Trophoblast cell (in vitro differentiated cells and primary cell): Measurements from ENCODE around the gene ADAMTSL1.

Source experiments
- DNase-seq, 2 donors: peaks; one replicate each; pipeline ENCODE4 v3.0.0-alpha.2; 2016
- H2AFZ ChIP-seq: 2 replicates; pipeline ENCODE4 v1.6.1; 2013; ENCODE audit warnings: low read length, moderate library complexity, mild to moderate bottlenecking; ENCODE audit not compliant: insufficient read depth, poor library complexity
- H2AK5ac ChIP-seq: 2 replicates; pipeline ENCODE4 v1.6.1; 2013; ENCODE audit warnings: mild to moderate bottlenecking, low read length
- H2BK120ac ChIP-seq: 2 replicates; pipeline ENCODE4 v1.6.1; 2013; ENCODE audit warnings: low read length, mild to moderate bottlenecking, moderate library complexity; ENCODE audit not compliant: insufficient read depth, poor library complexity
- H2BK12ac ChIP-seq: 2 replicates; pipeline ENCODE4 v1.6.1; 2013; ENCODE audit warnings: mild to moderate bottlenecking, low read length, moderate library complexity
- H2BK5ac ChIP-seq: 2 replicates; pipeline ENCODE4 v1.6.1; 2013; ENCODE audit warnings: low read length, low read depth, moderate library complexity, mild to moderate bottlenecking; ENCODE audit not compliant: poor library complexity
- H3K14ac ChIP-seq: 2 replicates; pipeline ENCODE4 v1.6.1; 2013; ENCODE audit warnings: mild to moderate bottlenecking, low read length
- H3K18ac ChIP-seq: 2 replicates; pipeline ENCODE4 v1.6.1; 2013; ENCODE audit warnings: mild to moderate bottlenecking, low read length
- H3K23ac ChIP-seq: 2 replicates; pipeline ENCODE4 v1.6.1; 2013; ENCODE audit warnings: low read length
- H3K27ac ChIP-seq: 2 replicates; pipeline ENCODE4 v1.5.1; 2013; ENCODE audit warnings: low read depth, mild to moderate bottlenecking, inconsistent platforms, low read length, moderate library complexity
- H3K27me3 ChIP-seq: 2 replicates; pipeline ENCODE4 v1.6.1; 2013; ENCODE audit warnings: inconsistent platforms, mild to moderate bottlenecking, low read length, moderate library complexity; ENCODE audit not compliant: insufficient read depth
- H3K36me3 ChIP-seq, 2 experiments: 1 replicate in 1 of 2; 2 replicates in 1 of 2; pipeline ENCODE4 v1.6.1; 2013; ENCODE audit warnings: low read length in 2 of 2, mild to moderate bottlenecking in 2 of 2, moderate library complexity in 1 of 2; ENCODE audit not compliant: insufficient read depth in 2 of 2, control insufficient read depth in 1 of 2
- H3K4ac ChIP-seq: 2 replicates; pipeline ENCODE4 v1.6.1; 2013; ENCODE audit warnings: low read depth, mild to moderate bottlenecking, low read length, moderate library complexity
- H3K4me1 ChIP-seq, 2 experiments: 1 replicate in 1 of 2; 2 replicates in 1 of 2; pipeline ENCODE4 v1.6.1; 2013; ENCODE audit warnings: low read length in 2 of 2, mild to moderate bottlenecking in 2 of 2, moderate library complexity in 1 of 2; ENCODE audit not compliant: insufficient read depth in 2 of 2, control insufficient read depth in 1 of 2
- H3K4me2 ChIP-seq: 2 replicates; pipeline ENCODE4 v1.6.1; 2013; ENCODE audit warnings: inconsistent platforms, mild to moderate bottlenecking, low read length, moderate library complexity
- H3K4me3 ChIP-seq: 2 replicates; pipeline ENCODE4 v1.5.1; 2013; ENCODE audit warnings: mild to moderate bottlenecking, low read depth, low read length, inconsistent platforms
- H3K79me1 ChIP-seq: one replicate; pipeline ENCODE4 v1.6.1; 2013; ENCODE audit warnings: low read length
- H3K79me2 ChIP-seq: 2 replicates; pipeline ENCODE4 v1.6.1; 2013; ENCODE audit warnings: low read length, mild to moderate bottlenecking; ENCODE audit not compliant: control insufficient read depth, insufficient read depth, poor library complexity
- H3K9ac ChIP-seq: 2 replicates; pipeline ENCODE4 v1.6.1; 2013; ENCODE audit warnings: mild to moderate bottlenecking, low read length
- H3K9me3 ChIP-seq: 2 replicates; pipeline ENCODE4 v1.6.1; 2013; ENCODE audit warnings: low read depth, mild to moderate bottlenecking, control low read depth, inconsistent platforms, low read length; ENCODE audit not compliant: insufficient read depth
- H4K12ac ChIP-seq: 2 replicates; pipeline ENCODE4 v1.6.1; 2013; ENCODE audit warnings: low read depth, mild to moderate bottlenecking, low read length, moderate library complexity
- H4K8ac ChIP-seq: 2 replicates; pipeline ENCODE4 v1.6.1; 2013; ENCODE audit warnings: low read depth, mild to moderate bottlenecking, low read length, moderate library complexity
- H4K91ac ChIP-seq: one replicate; pipeline ENCODE4 v1.6.1; 2013; ENCODE audit warnings: low read depth, mild to moderate bottlenecking, low read length, moderate library complexity
- WGBS: extraction: QIAGEN DNeasy Blood & Tissue Kit; methylation state at CpG from one replicate; pipeline ENCODE4 v1.1.7; 2013; ENCODE audit warnings: missing lambda C conversion rate; ENCODE audit not compliant: insufficient read length, insufficient coverage; ENCODE audit errors: extremely low coverage; 5-methylcytosine and 5-hydroxymethylcytosine counted together

Gene ADAMTSL1

DNA sequence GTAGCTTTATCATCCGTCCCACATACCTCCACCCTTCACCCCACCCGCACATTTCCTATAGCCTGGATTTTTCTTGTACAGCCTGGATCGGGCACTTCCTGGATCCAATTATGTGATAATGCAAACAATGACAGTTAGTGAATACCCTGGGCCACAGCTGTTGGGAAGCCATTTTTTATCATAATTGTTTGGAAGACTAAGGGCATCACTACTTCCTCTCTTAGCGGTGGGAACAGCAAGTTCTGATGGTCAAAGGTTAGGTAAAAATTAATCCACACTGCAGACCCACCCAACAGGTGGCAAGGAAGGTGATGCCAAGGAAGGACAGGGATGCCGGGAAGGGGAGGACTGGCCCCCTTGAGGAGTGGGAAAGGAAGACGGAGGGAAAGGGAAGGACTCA is 375.3 kb downstream of the ADAMTSL1 start:
- DNase-seq, result no peak
- Histone ChIP-seq H3K27me3 (no peaks in the 10 kb centered on the region), H3K18ac (no peak overlapping the region), H2BK12ac (no peak overlapping the region), H3K14ac (no peak overlapping the region), H3K27ac (no peak overlapping the region), H3K9ac (no peak overlapping the region), H3K4me2 (no peak overlapping the region), H2AK5ac (no peak overlapping the region), H3K79me2 (no peaks in the 10 kb centered on the region), H2BK5ac (no peak overlapping the region), H3K36me3 (no peaks in the 10 kb centered on the region), H4K8ac (no peak overlapping the region), H3K9me3 (peaks cover 4% of the 10 kb centered on the region), H3K23ac (no peak overlapping the region), H3K4me3 (no peak overlapping the region), H3K79me1 (no peaks in the 10 kb centered on the region), H3K4ac (no peak overlapping the region), H2AFZ (no peak overlapping the region), H3K4me1 (no peaks in the 10 kb centered on the region), H4K91ac (no peak overlapping the region), H2BK120ac (no peak overlapping the region), H4K12ac (no peak overlapping the region)
- WGBS, result 100% methylated on average over 2 of the region's 6 CpGs

DNA sequence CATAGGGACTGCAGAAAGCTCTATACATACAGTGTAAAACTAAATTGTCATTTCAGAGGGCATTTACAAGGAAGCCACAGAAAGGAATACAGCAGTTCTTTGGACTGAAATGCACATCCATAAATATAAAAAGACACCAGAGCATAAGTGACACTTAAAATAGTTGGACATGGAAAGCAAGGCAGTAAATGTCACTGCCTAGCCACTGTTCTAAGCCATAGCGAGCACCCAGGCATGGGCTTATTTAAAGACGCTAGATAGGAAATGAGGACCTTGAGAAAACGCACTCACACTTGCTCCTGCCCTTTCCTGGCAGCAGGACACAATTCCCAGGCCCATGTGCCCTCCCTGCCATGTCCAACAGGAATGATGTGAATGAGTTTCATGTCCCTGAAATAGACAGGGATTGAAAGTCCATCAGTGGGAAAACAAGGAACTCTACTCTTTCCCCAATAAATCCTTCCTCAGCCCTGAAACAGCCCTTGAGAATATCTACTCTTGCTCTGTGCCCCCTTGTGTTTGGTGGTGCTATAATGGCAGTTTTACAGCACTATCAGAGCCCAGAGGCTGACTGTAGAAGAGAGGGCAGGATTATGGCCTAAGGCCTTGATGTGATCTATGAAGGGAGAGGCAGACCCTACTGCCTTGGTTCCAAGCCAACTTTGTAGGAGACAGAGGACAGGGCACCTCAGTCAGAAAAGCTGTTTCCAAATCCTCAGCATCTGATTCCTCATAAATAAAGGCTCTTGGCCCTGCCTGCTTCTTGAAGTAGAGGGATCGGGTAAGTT is 376.1 kb downstream of the ADAMTSL1 start:
- H3K36me3 ChIP-seq, result no peaks in the 10 kb centered on the region
- no peaks in the 10 kb centered on the region for H3K27me3 ChIP-seq
- H3K14ac ChIP-seq, result no peak overlapping the region

GRCh38 chr9:18851069-18851795 is 377.3 kb downstream of the ADAMTSL1 start:
- no peak overlapping the region for H3K23ac ChIP-seq
- no peak overlapping the region for H2BK120ac ChIP-seq
- no peaks in the 10 kb centered on the region for H3K4me1 ChIP-seq
- no peak overlapping the region for H3K4me2 ChIP-seq
- no peaks in the 10 kb centered on the region for H3K9me3 ChIP-seq
- no peak overlapping the region for H3K4me3 ChIP-seq
- no peaks in the 10 kb centered on the region for H3K27me3 ChIP-seq
- H2AK5ac ChIP-seq, result no peak overlapping the region
- no peak overlapping the region for H4K91ac ChIP-seq
- no peak overlapping the region for H3K18ac ChIP-seq
- no peak overlapping the region for H3K27ac ChIP-seq
- H4K8ac ChIP-seq, result no peak overlapping the region
- no peak for DNase-seq
- WGBS, result no CpG with 5 or more reads among the region's 5 CpGs
- H3K9ac ChIP-seq, result no peak overlapping the region
- no peak overlapping the region for H3K14ac ChIP-seq
- H3K79me2 ChIP-seq, result no peaks in the 10 kb centered on the region
- H2BK12ac ChIP-seq, result no peak overlapping the region
- no peaks in the 10 kb centered on the region for H3K36me3 ChIP-seq
- H2AFZ ChIP-seq, result no peak overlapping the region
- no peaks in the 10 kb centered on the region for H3K79me1 ChIP-seq
- H3K4ac ChIP-seq, result no peak overlapping the region
- no peak overlapping the region for H4K12ac ChIP-seq
- H2BK5ac ChIP-seq, result no peak overlapping the region

More for the DNA sequence above, 376.1 kb downstream of the ADAMTSL1 start:
- no peak overlapping the region for H3K27ac ChIP-seq
- H3K4me1 ChIP-seq, result no peaks in the 10 kb centered on the region
- no peak overlapping the region for H2BK12ac ChIP-seq
- H4K12ac ChIP-seq, result no peak overlapping the region
- no CpG with 5 or more reads among the region's 4 CpGs for WGBS
- H3K4me2 ChIP-seq, result no peak overlapping the region
- H3K79me1 ChIP-seq, result no peaks in the 10 kb centered on the region
- peaks cover 3% of the 10 kb centered on the region for H3K9me3 ChIP-seq
- H3K79me2 ChIP-seq, result no peaks in the 10 kb centered on the region
- H3K4me3 ChIP-seq, result no peak overlapping the region
- H2AK5ac ChIP-seq, result no peak overlapping the region
- no peak overlapping the region for H3K23ac ChIP-seq
- no peak for DNase-seq
- no peak overlapping the region for H2BK5ac ChIP-seq
- H4K8ac ChIP-seq, result no peak overlapping the region
- H2BK120ac ChIP-seq, result no peak overlapping the region
- no peak overlapping the region for H3K18ac ChIP-seq
- no peak overlapping the region for H3K9ac ChIP-seq
- H2AFZ ChIP-seq, result no peak overlapping the region
- no peak overlapping the region for H3K4ac ChIP-seq
- H4K91ac ChIP-seq, result no peak overlapping the region

- no peak overlapping the region for H2AK5ac ChIP-seq
- no peak overlapping the region for H3K14ac ChIP-seq
- H3K23ac ChIP-seq, result no peak overlapping the region
- H3K9me3 ChIP-seq, result no peaks in the 10 kb centered on the region
- no peak overlapping the region for H2AFZ ChIP-seq
- H2BK12ac ChIP-seq, result no peak overlapping the region
- H3K4me3 ChIP-seq, result no peak overlapping the region
- no peak for DNase-seq
- no peak overlapping the region for H3K9ac ChIP-seq
- WGBS, result no CpG with 5 or more reads among the region's 2 CpGs
- no peak overlapping the region for H4K12ac ChIP-seq
- no peaks in the 10 kb centered on the region for H3K36me3 ChIP-seq
- H3K4ac ChIP-seq, result no peak overlapping the region
- no peaks in the 10 kb centered on the region for H3K4me1 ChIP-seq
- no peak overlapping the region for H3K27ac ChIP-seq
- no peaks in the 10 kb centered on the region for H3K27me3 ChIP-seq
- H4K91ac ChIP-seq, result no peak overlapping the region
- H3K79me1 ChIP-seq, result no peaks in the 10 kb centered on the region
- H4K8ac ChIP-seq, result no peak overlapping the region
- no peak overlapping the region for H3K18ac ChIP-seq
- H2BK5ac ChIP-seq, result no peak overlapping the region
- H2BK120ac ChIP-seq, result no peak overlapping the region
- no peaks in the 10 kb centered on the region for H3K79me2 ChIP-seq
- H3K4me2 ChIP-seq, result no peak overlapping the region
These were observed 381.7 kb downstream of the ADAMTSL1 start for GRCh38 chr9:18855656-18856055.
